SJSA1 (cell line): ENCODE results near the gene NPIPB12. TPM values are rescaled to one million over a fixed set of nuclear protein-coding genes. Genes with fewer than 3 reads are reported as not detected.
"Not testable (repeated sequence)": the region's sequence is repeated elsewhere in the genome, so short reads cannot be mapped to it uniquely, and the experiment has no call there.

ENCODE experiments used
- DNase-seq, 2 experiments: peaks; one replicate each; pipeline ENCODE4 v3.0.0-alpha.2; 2015 to 2020; ENCODE audit warnings: low spot score in 2 of 2, low read depth in 1 of 2
- H3K27ac ChIP-seq: fragments of 250-450 bp; sonication (Bioruptor Pico); 2 replicates; pipeline ENCODE4 v1.5.1; 2020; ENCODE audit warnings: mild to moderate bottlenecking, moderate library complexity
- H3K27me3 ChIP-seq: fragments of 250-450 bp; sonication (Bioruptor Pico); replicated peaks from 2 replicates; pipeline ENCODE4 v1.5.1; 2020; ENCODE audit warnings: mild to moderate bottlenecking, moderate library complexity
- H3K36me3 ChIP-seq: fragments of 250-450 bp; sonication (Bioruptor Pico); 2 replicates; pipeline ENCODE4 v1.5.1; 2020; ENCODE audit warnings: mild to moderate bottlenecking
- H3K4me1 ChIP-seq: fragments of 250-450 bp; sonication (Bioruptor Pico); replicated peaks from 2 replicates; pipeline ENCODE4 v1.6.1; 2021; ENCODE audit warnings: mild to moderate bottlenecking
- H3K4me3 ChIP-seq: fragments of 250-450 bp; sonication (Bioruptor Pico); 2 replicates; pipeline ENCODE4 v1.5.1; 2020; ENCODE audit warnings: mild to moderate bottlenecking
- H3K9me3 ChIP-seq: fragments of 250-450 bp; sonication (Bioruptor Pico); replicated peaks from 2 replicates; pipeline ENCODE4 v1.5.1; 2020; ENCODE audit warnings: mild to moderate bottlenecking
- total RNA-seq: library from RNA; depleted of rRNA; stranded (reverse); fragments of >200 nt; shearing (Covaris generic); gene quantifications from 2 replicates; pipeline ENCODE4 v1.2.3, GENCODE V29; 2014; rRNA removed

NPIPB12 gene
- total RNA-seq, result 2.8 and 5.4 TPM in 2 replicates

GRCh38 chr16:29506308-29506707, at the start of gene NPIPB12:
Gene NPIPB12 (minus strand): TSS chr16:29506408.
- not testable (repeated sequence) for H3K27ac ChIP-seq, H3K4me3 ChIP-seq, H3K36me3 ChIP-seq, H3K4me1 ChIP-seq, DNase-seq, H3K27me3 ChIP-seq, H3K9me3 ChIP-seq

GRCh38 chr16:29521520-29521919, 15.3 kb upstream of the NPIPB12 start:
- not testable (repeated sequence) for H3K27me3 ChIP-seq, H3K4me3 ChIP-seq, H3K9me3 ChIP-seq, H3K4me1 ChIP-seq, DNase-seq, H3K36me3 ChIP-seq, H3K27ac ChIP-seq

GRCh38 chr16:29482276-29482675, 23.9 kb downstream of the NPIPB12 start:
- not testable (repeated sequence) for H3K4me3 ChIP-seq, H3K27me3 ChIP-seq, H3K9me3 ChIP-seq, H3K36me3 ChIP-seq, H3K27ac ChIP-seq, H3K4me1 ChIP-seq, DNase-seq

- not testable (repeated sequence) for H3K4me1 ChIP-seq, H3K36me3 ChIP-seq, H3K4me3 ChIP-seq, H3K27me3 ChIP-seq, DNase-seq, H3K27ac ChIP-seq, H3K9me3 ChIP-seq
Measured at GRCh38 chr16:29472065-29472464, 34.1 kb downstream of the NPIPB12 start.

GRCh38 chr16:29469660-29470059, 36.5 kb downstream of the NPIPB12 start:
- DNase-seq, result peak in 1 of 2 experiments; percentile 34
- H3K4me1 ChIP-seq, H3K9me3 ChIP-seq, H3K36me3 ChIP-seq, H3K4me3 ChIP-seq, H3K27me3 ChIP-seq, H3K27ac ChIP-seq: not testable (repeated sequence)

GRCh38 chr16:29467654-29468366, 38.4 kb downstream of the NPIPB12 start:
- not testable (repeated sequence) for H3K4me1 ChIP-seq, H3K27ac ChIP-seq, H3K9me3 ChIP-seq, DNase-seq, H3K27me3 ChIP-seq, H3K4me3 ChIP-seq, H3K36me3 ChIP-seq

- H3K36me3 ChIP-seq, H3K4me3 ChIP-seq, H3K4me1 ChIP-seq, H3K27ac ChIP-seq, H3K9me3 ChIP-seq, DNase-seq, H3K27me3 ChIP-seq: not testable (repeated sequence)
Measured at GRCh38 chr16:29466904-29467303, 39.3 kb downstream of the NPIPB12 start.

DNA sequence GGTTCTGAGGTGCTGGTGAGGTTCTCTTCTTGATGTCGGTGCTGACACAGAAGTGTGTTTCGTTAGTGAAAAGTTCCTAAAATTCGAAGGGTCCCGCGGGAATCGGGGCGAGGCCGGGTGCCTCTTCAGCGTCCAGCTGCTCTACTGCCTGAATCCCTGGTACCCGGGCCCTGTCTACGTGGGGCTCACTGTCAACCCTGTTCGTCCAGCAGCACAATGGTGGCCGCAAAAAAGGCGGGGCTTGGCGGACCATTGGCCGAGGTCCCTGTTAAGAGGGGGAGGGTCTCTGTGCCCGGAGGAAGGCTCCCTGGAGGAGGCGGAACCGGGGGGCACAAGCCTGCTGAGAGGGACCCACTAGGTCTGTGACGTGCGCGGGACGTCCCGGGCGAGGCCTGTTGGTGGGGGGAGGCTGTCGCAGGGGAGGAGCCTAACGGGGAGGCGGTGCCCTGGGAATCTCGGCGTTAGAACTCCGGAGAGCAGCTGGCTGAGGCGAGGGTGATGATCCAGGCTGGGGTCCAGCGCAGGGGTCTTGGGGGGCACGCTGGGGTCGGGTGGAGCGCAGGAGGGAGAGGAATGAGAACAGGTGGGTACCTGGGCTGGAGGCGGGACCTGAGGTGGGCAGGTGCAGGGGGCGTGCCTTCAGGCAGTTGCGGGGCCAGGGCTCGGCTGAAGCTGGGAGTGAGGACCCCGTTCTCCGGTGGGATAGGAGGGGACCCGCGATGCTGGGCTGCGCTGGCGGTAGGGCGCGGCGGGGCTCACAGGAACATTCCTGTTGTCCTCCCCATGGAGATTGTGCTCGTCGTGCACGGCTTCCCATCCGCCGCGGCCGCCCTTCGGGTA, 40.0 kb downstream of the NPIPB12 start:
- not testable (repeated sequence) for H3K4me1 ChIP-seq, H3K9me3 ChIP-seq, DNase-seq, H3K36me3 ChIP-seq, H3K27ac ChIP-seq, H3K27me3 ChIP-seq, H3K4me3 ChIP-seq

GRCh38 chr16:29460647-29461030, 45.6 kb downstream of the NPIPB12 start:
- H3K27me3 ChIP-seq, H3K4me3 ChIP-seq, H3K9me3 ChIP-seq, H3K27ac ChIP-seq, H3K4me1 ChIP-seq, H3K36me3 ChIP-seq, DNase-seq: not testable (repeated sequence)

DNA sequence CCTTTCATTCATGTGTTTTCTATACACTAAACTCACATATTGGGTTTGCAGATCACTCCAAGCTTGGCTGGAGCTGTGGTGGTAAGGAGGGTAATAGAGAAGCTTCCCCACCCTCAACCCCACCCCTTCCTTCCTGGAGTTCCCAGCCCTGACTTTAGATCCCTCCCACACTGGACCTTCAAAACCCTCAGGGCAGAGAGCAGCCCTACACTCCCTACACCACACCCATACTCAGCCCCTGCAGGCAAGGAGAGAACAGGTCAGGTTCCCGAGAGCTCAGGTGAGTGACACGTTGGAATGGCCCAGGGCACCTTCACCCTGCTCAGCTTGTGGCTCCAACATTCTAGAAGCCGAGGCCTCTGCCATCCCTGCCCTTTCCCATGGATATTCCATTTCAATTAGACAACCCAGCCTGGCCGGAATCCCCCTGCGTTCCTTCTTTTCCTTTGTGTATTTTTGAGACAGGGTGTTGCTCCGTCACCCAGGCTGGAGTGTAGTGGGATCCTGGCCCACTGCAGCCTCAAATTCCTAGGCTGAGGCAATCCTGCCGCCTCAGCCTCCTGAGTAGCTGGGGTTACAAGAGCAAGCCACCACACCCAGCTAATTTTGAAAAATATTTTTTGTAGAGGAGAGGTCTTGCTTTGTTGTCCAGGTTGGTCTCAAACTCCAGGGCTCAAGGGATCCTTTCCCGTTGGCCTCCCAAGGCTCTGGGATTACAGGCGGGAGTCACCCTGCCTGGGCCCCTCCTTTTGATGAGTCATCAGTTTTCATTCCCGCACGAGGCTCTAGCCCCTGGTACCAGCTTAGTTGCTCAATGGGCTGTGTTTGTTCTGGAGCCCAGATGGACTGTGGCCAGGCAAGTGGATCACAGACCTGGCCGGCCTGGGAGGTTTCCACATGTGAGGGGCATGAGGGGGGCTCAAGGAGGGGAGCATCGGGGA, 46.2 kb downstream of the NPIPB12 start, which contains the start of gene SULT1A4:
TSS of gene SULT1A4 (plus strand) at position 208 of the 941 bp plus-strand sequence. CDS start 1,473 bp downstream, outside the sequence.
- H3K27me3 ChIP-seq, H3K36me3 ChIP-seq, H3K4me3 ChIP-seq, H3K9me3 ChIP-seq, H3K4me1 ChIP-seq, H3K27ac ChIP-seq, DNase-seq: not testable (repeated sequence)

DNA sequence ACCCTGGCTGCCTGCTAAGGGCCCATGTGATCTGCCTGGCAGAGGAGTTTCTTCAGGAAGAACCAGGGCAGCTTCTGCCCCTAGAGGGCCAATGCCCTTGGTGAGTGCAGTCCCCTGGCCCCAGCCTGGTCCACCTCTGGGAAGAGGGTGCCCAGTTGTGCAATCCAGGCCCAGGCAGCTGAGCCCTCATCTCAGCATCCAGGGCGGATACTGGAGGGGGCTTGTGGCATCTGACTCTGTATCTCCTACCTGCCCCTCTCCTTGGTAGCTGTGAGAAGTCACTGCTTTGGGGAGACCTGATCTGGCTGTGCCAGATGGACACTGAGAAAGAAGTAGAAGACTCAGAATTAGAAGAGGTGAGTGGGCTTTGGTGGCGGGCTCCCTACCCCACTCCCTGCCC, 48.5 kb downstream of the NPIPB12 start:
- not testable (repeated sequence) for H3K4me3 ChIP-seq

GRCh38 chr16:29454828-29455227, 51.4 kb downstream of the NPIPB12 start:
- not testable (repeated sequence) for H3K36me3 ChIP-seq, H3K4me3 ChIP-seq, H3K4me1 ChIP-seq, H3K27me3 ChIP-seq, DNase-seq, H3K27ac ChIP-seq, H3K9me3 ChIP-seq

More for the DNA sequence above, 48.5 kb downstream of the NPIPB12 start:
- H3K36me3 ChIP-seq, H3K27me3 ChIP-seq, H3K4me1 ChIP-seq, H3K9me3 ChIP-seq, H3K27ac ChIP-seq, DNase-seq: not testable (repeated sequence)

GRCh38 chr16:29454269-29454668, 51.9 kb downstream of the NPIPB12 start, which contains the start of the genes BOLA2 and SLX1B:
Gene BOLA2 (minus strand): TSS chr16:29454351. CDS start chr16:29454253, 98 bp downstream.
Gene SLX1B (plus strand): TSS chr16:29454533.
- not testable (repeated sequence) for H3K9me3 ChIP-seq

More at GRCh38 chr16:29454269-29454668, 51.9 kb downstream of the NPIPB12 start, which contains the start of the genes BOLA2 and SLX1B:
- not testable (repeated sequence) for DNase-seq, H3K4me1 ChIP-seq, H3K4me3 ChIP-seq, H3K27ac ChIP-seq, H3K27me3 ChIP-seq, H3K36me3 ChIP-seq
